CD4-positive, alpha-beta T cell (primary cell): Measurements from ENCODE around the gene VASN. TPM values are rescaled to one million over a fixed set of nuclear protein-coding genes. Genes with fewer than 3 reads are reported as not detected.

Experiments
- ATAC-seq: fragments of 200-7000 bp; cut with Tn5 transposase; one replicate; pipeline ENCODE4 v1.10.0; 2022; ENCODE audit warnings: mild to moderate bottlenecking; ENCODE audit not compliant: poor library complexity
- CTCF ChIA-PET: fragments of 350-600 bp; sonication (Branson Sonifier 250); formaldehyde crosslinking; loops from one replicate; lab custom pipeline; 2021; ENCODE audit warnings: antibody characterized with exemption, inconsistent platforms; lab: Charles Lee
- POLR2A ChIA-PET: fragments of 350-600 bp; sonication (Branson Sonifier 250); formaldehyde crosslinking; loops from one replicate; lab custom pipeline; 2021; ENCODE audit warnings: antibody characterized with exemption, inconsistent platforms; lab: Charles Lee
- DNase-seq, 14 experiments: peaks; one replicate each; pipeline ENCODE4 v3.0.0-alpha.2; 2013 to 2020; ENCODE audit warnings: mixed read lengths in 2 of 14
- H3K27ac ChIP-seq, 2 donors: one replicate each; pipeline versions ENCODE4 v1.5.1 to v1.7.0; 2013; ENCODE audit warnings: low read length in 2 of 2, low read depth in 1 of 2, mild to moderate bottlenecking in 1 of 2
- H3K27me3 ChIP-seq, 2 experiments: 1 replicate in 1 of 2; 2 replicates in 1 of 2; pipeline versions ENCODE4 v1.6.1 to v1.7.0; 2013; ENCODE audit warnings: low read length in 2 of 2, control low read depth in 1 of 2, mild to moderate bottlenecking in 1 of 2, moderate library complexity in 1 of 2; ENCODE audit not compliant: insufficient read depth in 2 of 2, control insufficient read depth in 1 of 2
- H3K36me3 ChIP-seq: one replicate; pipeline ENCODE4 v1.6.1; 2013; ENCODE audit warnings: low read length, control low read depth; ENCODE audit not compliant: insufficient read depth
- H3K4me1 ChIP-seq: one replicate; pipeline ENCODE4 v1.6.1; 2013; ENCODE audit warnings: low read length, control low read depth; ENCODE audit not compliant: insufficient read depth
- H3K4me3 ChIP-seq: one replicate; pipeline ENCODE4 v1.5.1; 2013; ENCODE audit warnings: mild to moderate bottlenecking, low read length, moderate library complexity
- H3K9me3 ChIP-seq, 2 experiments: 1 replicate in 1 of 2; 2 replicates in 1 of 2; pipeline versions ENCODE4 v1.6.1 to v1.7.0; 2013; ENCODE audit warnings: low read length in 2 of 2, mild to moderate bottlenecking in 2 of 2, control low read depth in 1 of 2, moderate library complexity in 1 of 2; ENCODE audit not compliant: control insufficient read depth in 1 of 2, insufficient read depth in 1 of 2
- H3K27ac Mint-ChIP-seq: one replicate; pipeline ENCODE4 v1.8.0; 2020; ENCODE audit warnings: mixed read lengths
- H3K27me3 Mint-ChIP-seq: one replicate; pipeline ENCODE4 v1.8.0; 2021; ENCODE audit warnings: mixed read lengths
- H3K36me3 Mint-ChIP-seq: one replicate; pipeline ENCODE4 v1.8.0; 2021; ENCODE audit warnings: low read depth, mixed read lengths
- H3K4me1 Mint-ChIP-seq: one replicate; pipeline ENCODE4 v1.8.0; 2021; ENCODE audit warnings: low read depth, mixed read lengths
- H3K4me3 Mint-ChIP-seq: one replicate; pipeline ENCODE4 v1.8.0; 2020; ENCODE audit warnings: mild to moderate bottlenecking, mixed read lengths
- H3K9me3 Mint-ChIP-seq: one replicate; pipeline ENCODE4 v1.8.0; 2020; ENCODE audit warnings: mixed read lengths
- intact Hi-C, 2 experiments: fragments of 100-400 bp; cut with DNase I in 1 of 2; cut with micrococcal nuclease in 1 of 2; formaldehyde crosslinking; loops; one replicate each; pipeline versions ENCODE4 v1.15.1 to v1.9.0; 2023 to 2025; cut with DNase I, micrococcal nuclease
- total RNA-seq, 174 experiments: library from RNA in 2 of 174; stranded (reverse) in 2 of 174; gene quantifications; one replicate each; pipeline ENCODE4 v1.2.3 and lab custom pipeline; 2021 to 2026
- TF ChIP-seq, protein P1 (sequence below): fragments of 200-600 bp; IDR thresholded peaks from one replicate; pipeline ENCODE4 v1.8.0; 2022; ENCODE audit warnings: antibody characterized with exemption, mild to moderate bottlenecking

VASN gene
- total RNA-seq, 2 experiments from 2014 or later, result 0.70 to 0.77 TPM

DNA sequence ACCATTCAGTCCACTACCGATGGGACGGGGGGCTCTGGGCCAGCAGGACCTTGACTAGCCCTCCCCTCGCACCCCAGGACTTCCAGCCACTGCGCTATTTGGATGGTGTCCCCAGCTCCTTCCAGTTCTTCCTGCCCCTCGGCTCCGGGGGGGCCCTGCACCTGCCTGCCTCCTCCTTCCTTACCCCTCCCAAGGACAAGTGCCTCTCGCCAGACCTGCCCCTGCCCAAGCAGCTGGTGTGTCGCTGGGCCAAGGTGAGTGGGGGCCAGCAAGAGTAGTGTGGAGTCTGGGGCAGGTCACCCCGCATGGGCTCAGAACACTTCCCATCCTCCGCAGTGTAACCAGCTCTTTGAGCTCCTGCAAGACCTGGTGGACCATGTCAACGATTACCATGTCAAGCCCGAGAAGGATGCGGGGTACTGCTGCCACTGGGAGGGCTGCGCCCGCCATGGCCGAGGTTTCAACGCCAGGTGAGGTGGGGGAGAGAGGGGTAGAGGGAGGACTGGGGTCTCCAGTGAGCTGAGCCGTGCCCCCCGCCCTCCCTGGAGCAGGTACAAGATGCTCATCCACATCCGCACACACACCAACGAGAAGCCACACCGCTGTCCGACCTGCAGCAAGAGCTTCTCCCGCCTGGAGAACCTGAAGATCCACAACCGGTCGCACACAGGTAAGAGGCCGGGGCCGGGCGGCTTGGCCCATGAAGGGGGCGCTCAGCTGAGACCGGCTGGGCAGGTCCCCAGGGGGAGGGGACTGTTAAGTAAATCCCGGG, 36.7 kb upstream of the VASN start:
- ATAC-seq (no peak), DNase-seq (no peak)
- Mint-ChIP-seq H3K27ac (no peak overlapping the region), H3K9me3 (no peaks in the 10 kb centered on the region), H3K27me3 (no peaks in the 10 kb centered on the region), H3K36me3 (peaks cover 6% of the 10 kb centered on the region), H3K4me1 (no peaks in the 10 kb centered on the region), H3K4me3 (no peak overlapping the region)
- CTCF ChIA-PET, result no interaction called here
- POLR2A ChIA-PET, result no interaction called here
- H3K9me3 ChIP-seq, result no peaks in the 10 kb centered on the region
- peaks cover 13% of the 10 kb centered on the region for H3K36me3 ChIP-seq
- H3K4me3 ChIP-seq, result no peak overlapping the region
- peaks cover 7% of the 10 kb centered on the region for H3K4me1 ChIP-seq
- no peaks in the 10 kb centered on the region for H3K27me3 ChIP-seq
- H3K27ac ChIP-seq, result no peak overlapping the region
- TF ChIP-seq, protein P1, sequence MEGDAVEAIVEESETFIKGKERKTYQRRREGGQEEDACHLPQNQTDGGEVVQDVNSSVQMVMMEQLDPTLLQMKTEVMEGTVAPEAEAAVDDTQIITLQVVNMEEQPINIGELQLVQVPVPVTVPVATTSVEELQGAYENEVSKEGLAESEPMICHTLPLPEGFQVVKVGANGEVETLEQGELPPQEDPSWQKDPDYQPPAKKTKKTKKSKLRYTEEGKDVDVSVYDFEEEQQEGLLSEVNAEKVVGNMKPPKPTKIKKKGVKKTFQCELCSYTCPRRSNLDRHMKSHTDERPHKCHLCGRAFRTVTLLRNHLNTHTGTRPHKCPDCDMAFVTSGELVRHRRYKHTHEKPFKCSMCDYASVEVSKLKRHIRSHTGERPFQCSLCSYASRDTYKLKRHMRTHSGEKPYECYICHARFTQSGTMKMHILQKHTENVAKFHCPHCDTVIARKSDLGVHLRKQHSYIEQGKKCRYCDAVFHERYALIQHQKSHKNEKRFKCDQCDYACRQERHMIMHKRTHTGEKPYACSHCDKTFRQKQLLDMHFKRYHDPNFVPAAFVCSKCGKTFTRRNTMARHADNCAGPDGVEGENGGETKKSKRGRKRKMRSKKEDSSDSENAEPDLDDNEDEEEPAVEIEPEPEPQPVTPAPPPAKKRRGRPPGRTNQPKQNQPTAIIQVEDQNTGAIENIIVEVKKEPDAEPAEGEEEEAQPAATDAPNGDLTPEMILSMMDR, result no peak
- intact Hi-C loops, result no loop called here

DNA sequence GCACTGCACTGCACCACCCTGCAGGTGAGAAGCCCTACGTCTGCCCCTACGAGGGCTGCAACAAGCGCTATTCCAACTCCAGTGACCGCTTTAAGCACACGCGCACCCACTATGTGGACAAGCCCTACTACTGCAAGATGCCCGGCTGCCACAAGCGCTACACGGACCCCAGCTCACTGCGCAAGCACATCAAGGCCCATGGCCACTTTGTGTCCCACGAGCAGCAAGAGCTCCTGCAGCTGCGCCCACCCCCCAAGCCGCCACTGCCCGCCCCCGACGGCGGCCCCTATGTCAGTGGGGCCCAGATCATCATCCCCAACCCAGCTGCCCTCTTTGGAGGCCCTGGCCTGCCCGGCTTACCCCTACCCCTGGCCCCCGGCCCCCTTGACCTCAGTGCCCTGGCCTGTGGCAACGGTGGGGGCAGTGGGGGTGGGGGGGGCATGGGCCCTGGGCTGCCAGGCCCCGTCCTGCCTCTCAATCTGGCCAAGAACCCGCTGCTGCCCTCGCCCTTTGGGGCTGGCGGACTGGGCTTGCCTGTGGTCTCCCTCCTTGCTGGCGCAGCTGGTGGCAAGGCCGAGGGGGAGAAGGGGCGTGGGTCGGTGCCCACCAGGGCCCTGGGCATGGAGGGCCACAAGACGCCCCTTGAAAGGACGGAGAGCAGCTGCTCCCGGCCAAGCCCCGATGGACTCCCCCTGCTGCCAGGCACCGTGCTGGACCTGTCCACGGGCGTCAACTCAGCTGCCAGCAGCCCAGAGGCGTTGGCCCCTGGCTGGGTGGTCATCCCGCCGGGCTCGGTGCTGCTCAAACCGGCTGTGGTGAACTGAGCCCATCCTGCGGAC, 34.7 kb upstream of the VASN start:
- Mint-ChIP-seq H3K36me3 (peaks cover 10% of the 10 kb centered on the region), H3K27ac (no peak overlapping the region), H3K27me3 (no peaks in the 10 kb centered on the region), H3K9me3 (no peaks in the 10 kb centered on the region), H3K4me3 (no peak overlapping the region), H3K4me1 (no peaks in the 10 kb centered on the region)
- ChIA-PET POLR2A (no interaction called here), CTCF (no interaction called here)
- Histone ChIP-seq H3K27ac (no peak overlapping the region), H3K4me3 (no peak overlapping the region), H3K36me3 (peaks cover 33% of the 10 kb centered on the region), H3K27me3 (no peaks in the 10 kb centered on the region), H3K4me1 (peaks cover 3% of the 10 kb centered on the region), H3K9me3 (no peaks in the 10 kb centered on the region)
- intact Hi-C loops, result no loop called here
- DNase-seq (no peak), ATAC-seq (no peak)
- TF ChIP-seq, protein P1, result no peak

DNA sequence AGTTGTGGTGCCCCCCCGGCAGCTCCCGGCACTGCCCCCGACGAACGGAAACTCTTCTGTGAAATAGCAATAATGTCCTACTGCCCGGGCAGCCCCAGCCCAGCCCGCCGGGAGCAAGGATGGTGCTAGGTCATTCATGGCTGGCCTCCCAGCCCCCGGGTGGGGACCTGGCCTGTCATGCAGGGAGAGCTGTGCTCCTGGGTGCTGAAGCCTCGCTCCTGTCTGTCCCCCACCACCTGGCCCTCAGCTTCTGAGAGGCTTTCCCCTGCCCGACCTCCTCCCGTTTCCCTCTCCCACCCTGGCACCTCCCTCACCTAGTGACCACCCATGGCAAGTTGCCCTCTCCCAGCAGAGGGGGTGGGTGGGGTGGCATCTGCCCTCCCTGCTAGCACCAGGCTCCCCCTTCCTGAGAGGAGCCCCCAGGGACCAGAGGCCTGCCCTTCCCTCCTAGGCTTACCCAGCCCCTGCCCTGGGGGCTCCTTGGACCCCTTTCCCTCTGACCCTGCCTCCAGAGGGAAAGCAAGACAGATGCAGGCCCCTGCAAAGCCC, 34.0 kb upstream of the VASN start:
- Histone ChIP-seq H3K9me3 (no peaks in the 10 kb centered on the region), H3K27ac (no peak overlapping the region), H3K27me3 (no peaks in the 10 kb centered on the region), H3K36me3 (peaks cover 33% of the 10 kb centered on the region), H3K4me1 (peaks cover 3% of the 10 kb centered on the region), H3K4me3 (no peak overlapping the region)
- Mint-ChIP-seq H3K9me3 (no peaks in the 10 kb centered on the region), H3K36me3 (peaks cover 10% of the 10 kb centered on the region), H3K27me3 (no peaks in the 10 kb centered on the region), H3K4me3 (no peak overlapping the region), H3K4me1 (no peaks in the 10 kb centered on the region), H3K27ac (no peak overlapping the region)
- CTCF ChIA-PET, result no interaction called here
- intact Hi-C loops, result no loop called here
- TF ChIP-seq, protein P1, result no peak
- no peak for ATAC-seq
- no peak for DNase-seq
- POLR2A ChIA-PET, result no interaction called here
